ENCODE data around the gene PLA2G10. TPM values are rescaled to one million over a fixed set of nuclear protein-coding genes. Genes with fewer than 3 reads are reported as not detected.

PLA2G10 gene
- total and polyA plus RNA-seq, 3 donors from 2014 or later: 1.0 to 4.5 (median 1.5) TPM

DNA sequence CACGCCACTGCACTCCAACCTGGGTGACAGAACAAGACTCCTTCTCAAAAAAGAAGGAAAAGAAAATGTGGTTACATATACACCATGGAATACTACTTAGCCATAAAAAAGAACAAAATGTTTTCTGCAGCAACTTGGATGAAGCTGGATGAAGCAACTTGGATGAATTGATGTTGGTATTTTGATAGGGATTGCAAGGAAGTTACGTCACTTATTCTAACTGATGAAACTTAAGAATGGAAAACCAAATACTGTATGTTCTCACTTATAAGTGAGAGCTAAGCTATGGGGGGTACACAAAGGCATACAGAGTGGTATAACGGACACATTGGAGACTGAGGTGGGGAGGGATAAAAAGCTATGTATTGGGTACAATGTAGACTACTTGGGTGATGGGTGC lies 17.5 kb downstream of the PLA2G10 start:
- 81 to 94% methylated on average over 3 of the region's 3 CpGs for WGBS, 2 donors
- H3K4me3 ChIP-seq: no peak overlapping the region

DNA sequence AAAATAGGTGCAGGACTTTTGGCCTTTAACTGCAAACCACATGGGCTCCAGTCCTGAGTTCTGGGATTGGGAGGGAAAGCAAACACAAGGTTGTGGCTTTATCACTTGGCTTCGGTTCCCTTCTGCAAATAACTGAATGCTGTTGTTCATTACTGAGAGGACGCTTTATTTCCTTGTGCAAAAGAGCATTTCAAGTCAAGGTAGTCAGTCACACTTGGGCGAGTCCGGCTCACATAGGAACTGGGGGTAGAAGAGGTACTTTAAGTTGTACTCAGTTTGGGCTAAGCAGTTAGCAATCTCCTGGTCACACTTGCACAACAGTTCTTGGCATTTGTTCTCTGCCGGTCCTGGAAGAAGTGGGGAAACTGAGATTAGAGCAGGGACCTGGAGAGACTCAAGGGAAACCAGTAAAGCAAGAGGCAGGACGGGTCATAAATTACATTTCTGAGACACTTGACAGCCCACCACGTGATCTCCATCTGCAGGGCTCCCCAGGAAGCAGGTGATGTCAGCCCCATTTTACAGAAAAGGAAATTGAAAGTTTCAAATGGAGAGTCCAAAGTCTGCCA lies 21.6 kb downstream of the PLA2G10 start:
- Histone ChIP-seq H3K4me1 (no peaks in the 10 kb centered on the region), H3K36me3 (ENCODE audit: low read depth, missing control alignments) (no peaks in the 10 kb centered on the region), H3K27me3 (no peaks in the 10 kb centered on the region), H3K4me3 (no peak overlapping the region), H3K9me3 (no peaks in the 10 kb centered on the region), H3K27ac (no peak overlapping the region)
- TF ChIP-seq, protein P1, sequence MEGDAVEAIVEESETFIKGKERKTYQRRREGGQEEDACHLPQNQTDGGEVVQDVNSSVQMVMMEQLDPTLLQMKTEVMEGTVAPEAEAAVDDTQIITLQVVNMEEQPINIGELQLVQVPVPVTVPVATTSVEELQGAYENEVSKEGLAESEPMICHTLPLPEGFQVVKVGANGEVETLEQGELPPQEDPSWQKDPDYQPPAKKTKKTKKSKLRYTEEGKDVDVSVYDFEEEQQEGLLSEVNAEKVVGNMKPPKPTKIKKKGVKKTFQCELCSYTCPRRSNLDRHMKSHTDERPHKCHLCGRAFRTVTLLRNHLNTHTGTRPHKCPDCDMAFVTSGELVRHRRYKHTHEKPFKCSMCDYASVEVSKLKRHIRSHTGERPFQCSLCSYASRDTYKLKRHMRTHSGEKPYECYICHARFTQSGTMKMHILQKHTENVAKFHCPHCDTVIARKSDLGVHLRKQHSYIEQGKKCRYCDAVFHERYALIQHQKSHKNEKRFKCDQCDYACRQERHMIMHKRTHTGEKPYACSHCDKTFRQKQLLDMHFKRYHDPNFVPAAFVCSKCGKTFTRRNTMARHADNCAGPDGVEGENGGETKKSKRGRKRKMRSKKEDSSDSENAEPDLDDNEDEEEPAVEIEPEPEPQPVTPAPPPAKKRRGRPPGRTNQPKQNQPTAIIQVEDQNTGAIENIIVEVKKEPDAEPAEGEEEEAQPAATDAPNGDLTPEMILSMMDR (IDR thresholded peaks at IDR 0.05): no peak
- no peak for TF ChIP-seq POLR2A (IDR thresholded peaks at IDR 0.05)
- 65 to 72% methylated on average over 7 of the region's 7 CpGs for WGBS, 2 donors
- intact Hi-C loops (cut with DNase I; ENCODE audit: low total_unique reads): no loop called here
- no peak for DNase-seq

More for the DNA sequence above, 17.5 kb downstream of the PLA2G10 start:
- no peak for DNase-seq
- Histone ChIP-seq H3K9me3 (no peaks in the 10 kb centered on the region), H3K36me3 (ENCODE audit: low read depth, missing control alignments) (no peaks in the 10 kb centered on the region), H3K4me1 (no peaks in the 10 kb centered on the region), H3K27ac (no peak overlapping the region), H3K27me3 (no peaks in the 10 kb centered on the region)
- intact Hi-C loops (cut with DNase I; ENCODE audit: low total_unique reads): no loop called here
- TF ChIP-seq, protein P1 (IDR thresholded peaks at IDR 0.05): no peak
- no peak for TF ChIP-seq POLR2A (IDR thresholded peaks at IDR 0.05)

DNA sequence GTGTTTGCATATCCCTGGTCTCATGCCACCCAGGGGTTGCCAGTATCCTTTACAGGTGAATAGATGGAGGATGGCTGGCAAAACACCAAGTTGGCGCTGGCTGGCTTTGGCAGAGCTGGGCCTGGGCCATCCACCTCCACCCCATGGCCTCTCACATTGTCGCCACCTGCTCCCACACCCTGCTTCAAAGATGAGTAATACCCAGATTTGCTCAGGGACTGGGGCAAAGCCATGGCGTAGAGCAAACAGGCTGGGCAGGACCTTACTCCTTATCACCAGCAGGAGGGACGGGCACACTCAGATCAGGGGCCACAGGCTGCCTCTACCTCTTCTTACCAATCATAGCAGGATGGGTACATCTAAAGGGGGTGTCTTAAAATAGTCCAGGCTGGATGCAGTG lies 24.3 kb downstream of the PLA2G10 start:
- Histone ChIP-seq H3K9me3 (no peaks in the 10 kb centered on the region), H3K4me1 (no peaks in the 10 kb centered on the region), H3K4me3 (no peak overlapping the region), H3K27ac (no peak overlapping the region), H3K27me3 (no peaks in the 10 kb centered on the region), H3K36me3 (ENCODE audit: low read depth, missing control alignments) (no peaks in the 10 kb centered on the region)
- peak; percentile 16 for DNase-seq
- TF ChIP-seq, protein P1 (IDR thresholded peaks at IDR 0.05): no peak
- TF ChIP-seq POLR2A (IDR thresholded peaks at IDR 0.05): no peak
- 93% methylated on average over 4 of the region's 4 CpGs for WGBS, 2 donors
- intact Hi-C loops (cut with DNase I; ENCODE audit: low total_unique reads): no loop called here

DNA sequence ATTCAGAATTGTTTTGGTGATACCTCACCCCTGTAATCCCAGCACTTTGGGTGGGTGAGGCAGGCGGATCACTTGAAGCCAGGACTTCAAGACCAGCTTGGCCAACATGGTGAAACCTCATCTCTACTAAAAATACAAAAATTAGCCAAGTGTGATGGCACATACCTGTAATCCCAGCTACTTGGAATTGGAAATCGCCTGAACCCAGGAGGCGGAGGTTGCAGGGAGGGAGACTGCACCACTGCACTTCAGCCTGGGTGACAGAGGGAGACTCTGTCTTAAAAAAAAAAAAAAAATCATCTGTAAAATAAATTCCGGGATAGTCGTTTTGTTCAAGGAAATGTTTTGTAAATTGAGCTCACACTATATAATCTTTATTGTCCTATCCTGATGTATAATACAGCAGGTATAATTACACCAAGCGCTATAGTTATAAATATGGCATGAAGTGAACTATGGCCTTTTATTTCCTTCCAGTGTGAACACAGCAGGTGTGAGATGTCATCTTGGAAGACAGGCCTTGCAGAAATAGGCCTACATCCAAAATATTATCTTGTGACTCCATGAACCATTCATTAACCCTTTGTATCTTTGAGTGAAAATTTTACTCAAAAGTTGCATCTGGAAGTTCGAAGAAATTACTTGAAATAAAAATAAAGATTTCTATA lies 25.4 kb downstream of the PLA2G10 start:
- H3K4me3 ChIP-seq: no peak overlapping the region
- no peak for DNase-seq
- no peaks in the 10 kb centered on the region for H3K9me3 ChIP-seq
- H3K27me3 ChIP-seq: no peaks in the 10 kb centered on the region
- H3K4me1 ChIP-seq: no peaks in the 10 kb centered on the region
- WGBS, 2 donors: 81 to 87% methylated on average over 7 of the region's 7 CpGs
- intact Hi-C loops (cut with DNase I; ENCODE audit: low total_unique reads): no loop called here
- no peak for TF ChIP-seq POLR2A (IDR thresholded peaks at IDR 0.05)
- TF ChIP-seq, protein P1 (IDR thresholded peaks at IDR 0.05): no peak
- no peak overlapping the region for H3K27ac ChIP-seq
- no peaks in the 10 kb centered on the region for H3K36me3 ChIP-seq (ENCODE audit: low read depth, missing control alignments)

All from testis (tissue), 3 donors.